Glutamatergic neuron (in vitro differentiated cells): ENCODE data around the gene LRCH3. TPM values are rescaled to one million over a fixed set of nuclear protein-coding genes. Genes with fewer than 3 reads are reported as not detected.
A peak's percentile ranks its signal among the peaks of the same experiment; 100 is the strongest.

Experiments used
- DNase-seq: peaks from one replicate; pipeline ENCODE4 v3.0.0; 2022
- H3K27ac Mint-ChIP-seq: one replicate; pipeline ENCODE4 v1.8.0; 2020; ENCODE audit warnings: mild to moderate bottlenecking, mixed read lengths, inconsistent platforms; ENCODE audit not compliant: unreplicated experiment
- H3K27me3 Mint-ChIP-seq: one replicate; pipeline ENCODE4 v1.8.0; 2020; ENCODE audit warnings: mild to moderate bottlenecking, moderate library complexity, mixed read lengths, inconsistent platforms; ENCODE audit not compliant: unreplicated experiment
- H3K36me3 Mint-ChIP-seq: one replicate; pipeline ENCODE4 v1.8.0; 2020; ENCODE audit warnings: mild to moderate bottlenecking, mixed read lengths, inconsistent platforms; ENCODE audit not compliant: unreplicated experiment
- H3K4me1 Mint-ChIP-seq: one replicate; pipeline ENCODE4 v1.8.0; 2020; ENCODE audit warnings: mild to moderate bottlenecking, low read depth, mixed read lengths, inconsistent platforms; ENCODE audit not compliant: unreplicated experiment
- H3K4me3 Mint-ChIP-seq: one replicate; pipeline ENCODE4 v1.8.0; 2020; ENCODE audit warnings: mild to moderate bottlenecking, mixed read lengths, inconsistent platforms; ENCODE audit not compliant: unreplicated experiment
- H3K9me3 Mint-ChIP-seq: one replicate; pipeline ENCODE4 v1.8.0; 2020; ENCODE audit warnings: mild to moderate bottlenecking, moderate library complexity, mixed read lengths, inconsistent platforms; ENCODE audit not compliant: unreplicated experiment
- CTCF ChIP-seq: fragments of 200-600 bp; sonication (generic); IDR thresholded peaks from one replicate; pipeline ENCODE4 v1.5.0; 2021; ENCODE audit not compliant: partially characterized antibody, unreplicated experiment
- total RNA-seq: library from RNA; stranded (reverse); fragmentation: NEBNext Ultra II Directional; extraction: Animal tissue kit (Norgen Biotek cat#: 25700); gene quantifications from one replicate; pipeline ENCODE4 v1.2.1, GENCODE V29; 2021; ENCODE audit not compliant: unreplicated experiment

Gene LRCH3
- total RNA-seq, 1 donor from 2014 or later, result 79.0 TPM

GRCh38 chr3:197750858-197751737 lies 40.0 kb upstream of the LRCH3 start:
- H3K27ac Mint-ChIP-seq, result peak overlapping the region; percentile 89
- peaks cover 11% of the 10 kb centered on the region for H3K9me3 Mint-ChIP-seq
- DNase-seq, result peak; percentile 33
- TF ChIP-seq CTCF, result no peak
- peaks cover 4% of the 10 kb centered on the region for H3K4me1 Mint-ChIP-seq
- H3K4me3 Mint-ChIP-seq, result peak overlapping the region; percentile 95
- no peaks in the 10 kb centered on the region for H3K36me3 Mint-ChIP-seq
- peaks cover 4% of the 10 kb centered on the region for H3K27me3 Mint-ChIP-seq

- no peak for TF ChIP-seq CTCF
Measured at GRCh38 chr3:197752107-197752506, 38.9 kb upstream of the LRCH3 start.

GRCh38 chr3:197753263-197753662 lies 37.8 kb upstream of the LRCH3 start:
- Mint-ChIP-seq H3K36me3 (no peaks in the 10 kb centered on the region), H3K4me1 (peaks cover 4% of the 10 kb centered on the region), H3K9me3 (peaks cover 11% of the 10 kb centered on the region), H3K27me3 (peaks cover 4% of the 10 kb centered on the region), H3K27ac (no peak overlapping the region), H3K4me3 (no peak overlapping the region)
- no peak for TF ChIP-seq CTCF
- DNase-seq, result no peak

More at GRCh38 chr3:197752107-197752506, 38.9 kb upstream of the LRCH3 start:
- Mint-ChIP-seq H3K4me3 (peak overlapping the region; percentile 82), H3K36me3 (no peaks in the 10 kb centered on the region), H3K27ac (peak overlapping the region; percentile 52), H3K27me3 (peaks cover 4% of the 10 kb centered on the region), H3K4me1 (peaks cover 4% of the 10 kb centered on the region), H3K9me3 (peaks cover 11% of the 10 kb centered on the region)
- no peak for DNase-seq

GRCh38 chr3:197756704-197757103 lies 34.4 kb upstream of the LRCH3 start:
- Mint-ChIP-seq H3K27me3 (no peaks in the 10 kb centered on the region), H3K9me3 (no peaks in the 10 kb centered on the region), H3K27ac (no peak overlapping the region), H3K4me1 (no peaks in the 10 kb centered on the region), H3K36me3 (no peaks in the 10 kb centered on the region), H3K4me3 (no peak overlapping the region)
- no peak for TF ChIP-seq CTCF
- DNase-seq, result no peak

- no peak overlapping the region for H3K4me3 Mint-ChIP-seq
- no peaks in the 10 kb centered on the region for H3K4me1 Mint-ChIP-seq
- no peaks in the 10 kb centered on the region for H3K36me3 Mint-ChIP-seq
- no peaks in the 10 kb centered on the region for H3K9me3 Mint-ChIP-seq
- no peak for TF ChIP-seq CTCF
- no peaks in the 10 kb centered on the region for H3K27me3 Mint-ChIP-seq
- DNase-seq, result no peak
- H3K27ac Mint-ChIP-seq, result no peak overlapping the region
Measured at GRCh38 chr3:197758512-197758911, 32.5 kb upstream of the LRCH3 start.
